Fibroblast of lung (primary cell): ENCODE measurements around the gene CCDC121. TPM values are rescaled to one million over a fixed set of nuclear protein-coding genes. Genes with fewer than 3 reads are reported as not detected.

Source experiments
- DNase-seq, 2 donors: peaks; one replicate each; pipeline versions ENCODE4 v3.0.0 to v3.0.0-alpha.2; 2010; ENCODE audit warnings: low read depth in 2 of 2
- H2AFZ ChIP-seq: 2 replicates; pipeline ENCODE4 v1.5.1; 2012; ENCODE audit warnings: low read length, control low read depth, inconsistent platforms
- H3K27ac ChIP-seq: 2 replicates; pipeline ENCODE4 v1.5.1; 2011; ENCODE audit warnings: low read length, control low read depth; ENCODE audit not compliant: insufficient read depth
- H3K27me3 ChIP-seq: 2 replicates; pipeline ENCODE4 v1.5.1; 2011; ENCODE audit warnings: mild to moderate bottlenecking, low read length; ENCODE audit not compliant: control insufficient read depth, insufficient read depth
- H3K36me3 ChIP-seq: 2 replicates; pipeline ENCODE4 v1.5.1; 2011; ENCODE audit warnings: low read length; ENCODE audit not compliant: control insufficient read depth, insufficient read depth
- H3K4me1 ChIP-seq: 2 replicates; pipeline ENCODE4 v1.5.1; 2011; ENCODE audit warnings: low read length; ENCODE audit not compliant: control insufficient read depth, insufficient read depth; ENCODE audit errors: extremely low read depth
- H3K4me2 ChIP-seq: 2 replicates; pipeline ENCODE4 v1.5.1; 2011; ENCODE audit warnings: low read length, control low read depth; ENCODE audit not compliant: insufficient read depth; ENCODE audit errors: extremely low read depth
- H3K4me3 ChIP-seq, 4 experiments: fragments of 200-600 bp in 1 of 4; sonication (generic) in 1 of 4; replicated peaks in 1 of 4; 2 replicates each; pipeline ENCODE4 v1.5.1; 2011 to 2016; ENCODE audit warnings: low read length in 4 of 4, low read depth in 3 of 4, mild to moderate bottlenecking in 3 of 4, control low read depth in 2 of 4, inconsistent platforms in 1 of 4, mixed read lengths in 1 of 4; ENCODE audit not compliant: insufficient read depth in 1 of 4; ENCODE audit errors: control extremely low read depth in 1 of 4
- H3K79me2 ChIP-seq: 2 replicates; pipeline ENCODE4 v1.5.1; 2012; ENCODE audit warnings: mild to moderate bottlenecking, low read length, inconsistent platforms; ENCODE audit not compliant: control insufficient read depth, insufficient read depth
- H3K9ac ChIP-seq: 2 replicates; pipeline ENCODE4 v1.5.1; 2011; ENCODE audit warnings: mild to moderate bottlenecking, low read length, control low read depth; ENCODE audit not compliant: insufficient read depth
- H3K9me3 ChIP-seq: 2 replicates; pipeline ENCODE4 v1.5.1; 2012; ENCODE audit warnings: low read depth, low read length; ENCODE audit not compliant: control insufficient read depth, insufficient read depth
- H4K20me1 ChIP-seq: 2 replicates; pipeline ENCODE4 v1.5.1; 2011; ENCODE audit warnings: low read length; ENCODE audit not compliant: control insufficient read depth, insufficient read depth; ENCODE audit errors: extremely low read depth
- EZH2 ChIP-seq: IDR thresholded peaks from 2 replicates; pipeline ENCODE4 v1.5.1; 2012; ENCODE audit warnings: low read length, control low read depth, mild to moderate bottlenecking; ENCODE audit errors: missing control alignments
- polyA plus RNA-seq, 2 donors: library from polyadenylated mRNA; depleted of rRNA in 1 of 2; stranded (reverse) in 1 of 2; unstranded in 1 of 2; fragments of >200 nt; gene quantifications; 2 replicates each; pipeline ENCODE4 v1.2.1, GENCODE V29; 2011 to 2012; ENCODE audit warnings: missing spikeins in 1 of 2
- total RNA-seq: library from RNA; depleted of rRNA; stranded (reverse); fragments of >200 nt; gene quantifications from 2 replicates; pipeline ENCODE4 v1.2.1, GENCODE V29; 2014
- TF ChIP-seq, protein P1 (sequence below), 2 donors: IDR thresholded peaks in 1 of 2; conservative IDR thresholded peaks in 1 of 2; 1 replicate in 1 of 2; 2 replicates in 1 of 2; pipeline ENCODE4 v1.5.1; 2011 to 2012; ENCODE audit warnings: low read length in 2 of 2, control low read depth in 1 of 2, inconsistent platforms in 1 of 2, low read depth in 1 of 2, mild to moderate bottlenecking in 1 of 2

Gene CCDC121
- total and polyA plus RNA-seq, 2 donors (not counting 1 experiment from before 2014, with no cell fraction given) = 1.4 to 2.0 TPM

DNA sequence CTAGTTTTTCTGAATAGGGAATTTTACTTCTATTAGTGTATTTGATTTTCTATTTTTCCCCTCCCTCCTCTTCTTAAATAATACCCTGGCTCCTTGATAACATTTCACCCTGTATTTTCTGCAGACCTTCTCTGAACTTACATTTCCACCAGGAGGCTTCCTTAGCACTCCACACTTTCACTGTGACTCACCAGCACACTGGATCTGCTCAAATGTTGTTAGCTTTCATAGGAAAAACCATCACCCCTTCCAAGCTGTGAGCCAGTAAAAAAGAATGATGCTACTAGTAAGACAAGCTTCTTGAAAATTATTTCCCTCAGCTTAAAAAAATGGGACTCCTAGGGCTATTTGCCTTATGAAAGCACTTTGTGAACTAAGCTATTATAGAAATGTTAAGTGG is 18.5 kb upstream of the CCDC121 start:
- Histone ChIP-seq H3K27ac (no peak overlapping the region), H3K4me1 (no peaks in the 10 kb centered on the region), H3K36me3 (peaks cover 5% of the 10 kb centered on the region), H3K9ac (no peak overlapping the region), H2AFZ (no peak overlapping the region), H3K79me2 (no peaks in the 10 kb centered on the region), H3K4me3 (no peak overlapping the region), H4K20me1 (no peaks in the 10 kb centered on the region), H3K4me2 (no peak overlapping the region), H3K9me3 (no peaks in the 10 kb centered on the region), H3K27me3 (no peaks in the 10 kb centered on the region)
- TF ChIP-seq EZH2 = no peak
- TF ChIP-seq, protein P1, sequence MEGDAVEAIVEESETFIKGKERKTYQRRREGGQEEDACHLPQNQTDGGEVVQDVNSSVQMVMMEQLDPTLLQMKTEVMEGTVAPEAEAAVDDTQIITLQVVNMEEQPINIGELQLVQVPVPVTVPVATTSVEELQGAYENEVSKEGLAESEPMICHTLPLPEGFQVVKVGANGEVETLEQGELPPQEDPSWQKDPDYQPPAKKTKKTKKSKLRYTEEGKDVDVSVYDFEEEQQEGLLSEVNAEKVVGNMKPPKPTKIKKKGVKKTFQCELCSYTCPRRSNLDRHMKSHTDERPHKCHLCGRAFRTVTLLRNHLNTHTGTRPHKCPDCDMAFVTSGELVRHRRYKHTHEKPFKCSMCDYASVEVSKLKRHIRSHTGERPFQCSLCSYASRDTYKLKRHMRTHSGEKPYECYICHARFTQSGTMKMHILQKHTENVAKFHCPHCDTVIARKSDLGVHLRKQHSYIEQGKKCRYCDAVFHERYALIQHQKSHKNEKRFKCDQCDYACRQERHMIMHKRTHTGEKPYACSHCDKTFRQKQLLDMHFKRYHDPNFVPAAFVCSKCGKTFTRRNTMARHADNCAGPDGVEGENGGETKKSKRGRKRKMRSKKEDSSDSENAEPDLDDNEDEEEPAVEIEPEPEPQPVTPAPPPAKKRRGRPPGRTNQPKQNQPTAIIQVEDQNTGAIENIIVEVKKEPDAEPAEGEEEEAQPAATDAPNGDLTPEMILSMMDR (conservative IDR thresholded peaks at IDR 0.05 in 1 of 2, IDR thresholded peaks at IDR 0.05 in 1 of 2; ENCODE audit: low read depth in 1 of 2, low read length in 2 of 2) = no peak
- DNase-seq = peak in 1 of 2 donors; percentile 62

DNA sequence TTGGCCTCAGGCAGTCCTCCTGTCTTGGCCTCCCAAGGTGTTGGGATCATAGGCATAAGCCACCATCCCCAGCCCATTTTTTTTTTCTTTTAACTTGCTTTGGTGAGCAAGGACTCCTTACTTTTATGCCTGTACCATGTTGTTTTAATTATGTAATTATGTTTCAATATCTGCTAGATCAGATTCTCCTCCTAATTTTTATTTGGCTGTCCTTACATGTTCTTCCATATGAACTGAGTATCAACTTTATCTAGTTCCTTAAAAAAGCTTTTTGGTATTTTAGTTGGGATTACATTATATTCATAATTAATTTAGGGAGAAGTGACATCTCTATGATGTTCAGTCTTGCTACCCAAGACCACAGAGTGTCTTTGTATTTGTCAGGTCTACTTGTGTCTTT is 16.4 kb upstream of the CCDC121 start:
- Histone ChIP-seq H3K27ac (no peak overlapping the region), H2AFZ (no peak overlapping the region), H3K4me2 (no peak overlapping the region), H3K36me3 (peaks cover 5% of the 10 kb centered on the region), H3K4me1 (no peaks in the 10 kb centered on the region), H3K9me3 (no peaks in the 10 kb centered on the region), H3K4me3 (no peak overlapping the region), H3K27me3 (no peaks in the 10 kb centered on the region), H3K9ac (no peak overlapping the region), H3K79me2 (no peaks in the 10 kb centered on the region), H4K20me1 (no peaks in the 10 kb centered on the region)
- TF ChIP-seq, protein P1 (conservative IDR thresholded peaks at IDR 0.05 in 1 of 2, IDR thresholded peaks at IDR 0.05 in 1 of 2; ENCODE audit: low read depth in 1 of 2, low read length in 2 of 2) = no peak
- TF ChIP-seq EZH2 = no peak
- no peak for DNase-seq

DNA sequence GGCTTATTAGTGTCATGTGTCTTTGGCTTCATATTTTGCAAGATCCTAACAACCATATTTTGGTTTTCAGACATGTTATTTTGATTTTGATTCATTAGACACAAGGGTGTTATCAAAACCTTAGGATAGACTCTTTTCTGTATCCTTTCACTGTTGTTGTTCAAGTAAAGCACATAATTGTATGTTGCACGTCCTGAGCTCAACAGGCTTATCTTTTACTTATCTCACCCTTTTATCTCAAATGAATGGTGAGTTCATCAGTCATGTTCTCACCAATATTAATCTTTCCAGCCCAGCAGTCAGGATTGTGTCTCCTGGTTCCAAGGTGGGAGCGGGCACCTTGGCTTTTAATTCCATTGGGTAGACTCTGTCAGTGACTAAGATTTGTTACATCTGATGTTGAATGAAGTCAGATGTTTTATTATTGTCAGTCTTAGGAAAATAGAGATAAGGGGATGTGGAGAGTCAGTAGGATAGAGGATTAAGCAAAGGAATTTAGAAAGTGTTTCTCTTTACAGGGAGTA is 12.0 kb upstream of the CCDC121 start:
- peaks cover 4% of the 10 kb centered on the region for H3K36me3 ChIP-seq
- peak in 1 of 2 donors; percentile 42 for DNase-seq

More for the DNA sequence above, 12.0 kb upstream of the CCDC121 start:
- Histone ChIP-seq H3K4me2 (no peak overlapping the region), H3K4me3 (no peak overlapping the region), H3K27me3 (no peaks in the 10 kb centered on the region), H4K20me1 (no peaks in the 10 kb centered on the region), H3K79me2 (no peaks in the 10 kb centered on the region), H3K4me1 (no peaks in the 10 kb centered on the region), H3K27ac (no peak overlapping the region), H3K9me3 (no peaks in the 10 kb centered on the region), H2AFZ (no peak overlapping the region), H3K9ac (no peak overlapping the region)
- TF ChIP-seq, protein P1 (conservative IDR thresholded peaks at IDR 0.05 in 1 of 2, IDR thresholded peaks at IDR 0.05 in 1 of 2; ENCODE audit: low read depth in 1 of 2, low read length in 2 of 2) = no peak
- no peak for TF ChIP-seq EZH2
